Subcutaneous abdominal adipose tissue (tissue), 5 donors: Measurements from ENCODE around the gene PDE4A.

Experiments used
- H3K27ac ChIP-seq: one replicate; pipeline ENCODE4 v1.7.0; 2013; ENCODE audit warnings: low read depth, mild to moderate bottlenecking, inconsistent platforms, low read length, moderate library complexity
- H3K27me3 ChIP-seq, 5 donors: one replicate each; pipeline ENCODE4 v1.7.0; 2013; ENCODE audit warnings: low read length in 5 of 5, inconsistent platforms in 1 of 5; ENCODE audit not compliant: control insufficient read depth in 5 of 5, insufficient read depth in 4 of 5
- H3K36me3 ChIP-seq, 5 donors: one replicate each; pipeline ENCODE4 v1.7.0; 2013; ENCODE audit warnings: low read length in 5 of 5; ENCODE audit not compliant: control insufficient read depth in 5 of 5, insufficient read depth in 5 of 5
- H3K4me1 ChIP-seq, 5 donors: one replicate each; pipeline ENCODE4 v1.7.0; 2013; ENCODE audit warnings: low read length in 5 of 5, mild to moderate bottlenecking in 3 of 5, moderate library complexity in 1 of 5; ENCODE audit not compliant: control insufficient read depth in 5 of 5, insufficient read depth in 5 of 5
- H3K4me3 ChIP-seq, 5 donors: one replicate each; pipeline ENCODE4 v1.7.0; 2013; ENCODE audit warnings: low read length in 5 of 5, low read depth in 1 of 5
- H3K9ac ChIP-seq, 5 donors: one replicate each; pipeline ENCODE4 v1.7.0; 2013; ENCODE audit warnings: low read length in 5 of 5, mild to moderate bottlenecking in 4 of 5, moderate library complexity in 3 of 5
- H3K9me3 ChIP-seq, 5 donors: one replicate each; pipeline ENCODE4 v1.7.0; 2013; ENCODE audit warnings: low read length in 5 of 5; ENCODE audit not compliant: control insufficient read depth in 5 of 5
- donor health status: healthy.
- donor health status: healthy.
- donor health status: healthy.
- donor health status: healthy.
- donor health status: healthy.

The PDE4A gene

DNA sequence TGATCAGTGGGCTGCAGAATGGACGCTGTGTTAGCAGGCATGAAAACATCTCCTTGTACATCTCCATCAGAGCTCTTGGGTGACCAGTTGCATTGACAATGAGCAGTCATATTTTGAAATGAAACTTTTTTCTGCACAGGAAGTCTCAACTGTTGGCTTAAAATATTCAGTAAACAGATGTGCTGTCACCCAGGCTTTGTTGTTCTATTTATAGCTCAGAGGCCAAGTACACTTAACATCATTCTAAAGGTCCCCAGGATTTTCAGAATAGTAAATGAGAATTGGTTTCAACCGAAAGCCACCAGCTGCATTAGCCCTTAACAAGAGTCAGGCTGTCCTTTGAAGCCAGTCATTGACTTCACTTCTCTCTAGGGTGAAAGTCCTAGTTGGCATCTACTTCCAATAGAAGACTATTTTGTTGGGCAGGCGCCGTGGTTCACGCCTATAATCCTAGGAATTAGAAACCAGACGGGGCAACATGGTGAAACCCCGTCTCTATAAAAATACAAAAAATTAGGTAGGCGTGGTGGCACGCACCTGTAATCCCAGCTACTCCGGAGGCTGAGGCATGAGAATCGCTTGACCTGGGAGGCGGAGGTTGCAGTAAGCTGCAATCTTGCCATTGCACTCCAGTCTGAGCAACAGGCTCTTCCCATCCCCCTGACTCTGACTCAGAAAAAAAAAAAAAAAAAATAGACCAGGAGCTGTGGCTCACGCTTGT is 7.9 kb upstream of the PDE4A start:
- Histone ChIP-seq H3K9me3 (no peaks in the 10 kb centered on the region), H3K27ac (no peak overlapping the region), H3K9ac (no peak overlapping the region), H3K4me3 (no peak overlapping the region), H3K4me1 (peaks cover 0 to 29% (median 12%) of the 10 kb centered on the region in 5 donors), H3K27me3 (peaks cover 8 to 16% (median 12%) of the 10 kb centered on the region in 5 donors), H3K36me3 (no peaks in the 10 kb centered on the region)

DNA sequence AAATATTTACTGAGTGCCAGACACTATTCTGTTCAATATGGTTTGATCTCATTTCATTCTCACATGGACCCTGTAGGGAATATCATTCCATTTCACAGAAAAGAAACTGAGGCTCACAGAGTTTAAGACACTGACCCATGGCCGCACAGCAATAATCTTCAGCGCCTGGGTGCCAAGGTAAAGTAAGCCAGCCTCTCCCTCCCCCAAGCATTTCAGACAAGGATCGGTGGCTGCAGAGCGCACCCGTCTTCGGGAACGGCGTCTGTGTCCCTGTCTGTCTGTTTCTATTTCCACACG is 4.3 kb upstream of the PDE4A start:
- Histone ChIP-seq H3K4me3 (peak overlapping the region; percentile 63 to 77 (median 64)), H3K9me3 (no peaks in the 10 kb centered on the region), H3K9ac (peak overlapping the region in 4 of 5 donors; percentile 6 to 77 (median 69)), H3K4me1 (peaks cover 0 to 33% (median 26%) of the 10 kb centered on the region in 5 donors), H3K27me3 (peaks cover 31 to 35% (median 34%) of the 10 kb centered on the region in 5 donors), H3K27ac (no peak overlapping the region), H3K36me3 (no peaks in the 10 kb centered on the region)

DNA sequence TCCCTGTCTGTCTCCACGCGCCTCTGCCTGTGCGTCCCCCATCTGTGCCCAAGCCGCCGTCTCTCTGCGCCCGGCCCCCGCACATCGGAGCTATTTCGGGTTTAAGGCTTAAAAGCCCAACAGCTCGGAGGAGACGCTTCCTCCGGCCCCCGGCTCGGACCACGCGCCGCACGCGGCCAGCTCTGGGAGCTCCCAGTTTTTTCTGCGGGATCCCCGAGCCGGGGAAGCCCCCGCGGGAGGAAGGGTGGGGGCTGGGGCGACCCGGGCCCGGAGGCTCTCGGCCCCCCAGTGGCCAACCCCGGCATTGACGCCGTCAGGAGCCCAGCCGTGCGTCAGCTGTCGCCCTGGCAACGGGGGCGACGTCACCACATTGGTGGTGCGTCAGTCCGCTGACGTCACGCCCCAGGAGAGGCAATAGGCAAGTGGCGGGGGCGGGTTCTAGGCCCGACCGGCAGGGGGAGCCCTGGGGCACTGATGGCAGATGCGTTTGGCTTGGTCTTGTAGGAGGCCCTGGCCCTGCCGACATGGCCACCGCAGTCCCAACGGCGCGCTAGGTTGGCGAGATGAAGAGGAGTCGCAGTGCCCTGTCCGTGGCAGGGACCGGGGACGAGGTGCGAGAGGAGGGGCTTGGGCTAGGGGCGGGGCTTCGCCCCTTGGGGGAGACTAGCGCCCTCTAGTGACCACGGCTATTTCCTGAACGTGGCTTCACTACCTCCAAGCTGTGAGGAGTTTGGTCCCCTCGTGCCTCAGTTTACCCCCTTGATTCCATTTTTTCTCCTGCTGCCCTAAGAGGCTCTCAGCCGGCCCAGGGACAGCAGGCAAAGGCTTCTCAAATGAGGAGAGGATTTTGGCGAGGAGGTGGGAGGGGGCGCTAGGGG is 3.7 kb upstream of the PDE4A start:
- Histone ChIP-seq H3K36me3 (no peaks in the 10 kb centered on the region), H3K4me3 (peak overlapping the region; percentile 63 to 77 (median 64)), H3K27ac (no peak overlapping the region), H3K4me1 (peaks cover 0 to 37% (median 26%) of the 10 kb centered on the region in 5 donors), H3K27me3 (peaks cover 37 to 41% (median 40%) of the 10 kb centered on the region in 5 donors), H3K9ac (peak overlapping the region in 4 of 5 donors; percentile 6 to 77 (median 69)), H3K9me3 (no peaks in the 10 kb centered on the region)

DNA sequence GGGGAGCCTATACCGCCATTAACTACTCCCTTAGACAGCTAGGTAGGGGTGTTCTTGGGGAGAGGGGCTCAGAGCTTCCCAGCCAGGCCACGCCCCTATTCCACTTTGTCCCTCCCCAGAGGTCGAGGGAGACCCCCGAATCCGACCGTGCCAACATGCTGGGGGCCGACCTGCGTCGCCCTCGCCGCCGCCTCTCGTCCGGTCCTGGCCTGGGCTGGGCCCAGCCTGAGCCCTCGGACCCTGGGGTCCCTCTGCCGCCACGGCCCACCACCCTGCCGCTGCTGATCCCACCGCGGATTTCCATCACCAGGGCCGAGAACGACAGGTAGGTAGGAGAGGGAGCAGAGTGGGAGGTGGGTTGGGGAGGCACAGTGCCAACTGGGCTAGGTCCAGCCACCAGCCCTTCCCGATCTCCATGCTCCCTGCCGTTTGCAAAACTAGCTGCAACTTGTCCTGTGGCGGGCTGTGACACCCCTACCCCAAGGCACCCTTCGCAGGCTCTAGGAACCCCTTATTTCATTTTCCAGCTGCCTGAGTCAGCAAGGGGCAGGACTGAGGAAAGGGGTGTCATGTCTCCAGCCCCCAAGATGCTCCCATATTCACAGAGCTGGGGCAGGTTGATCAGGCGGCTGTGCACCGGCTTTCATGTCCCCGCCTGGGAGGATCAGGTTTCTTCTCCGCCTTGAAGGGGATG is 2.6 kb upstream of the PDE4A start:
- H3K4me1 ChIP-seq = peaks cover 0 to 37% (median 23%) of the 10 kb centered on the region in 5 donors
- H3K9ac ChIP-seq = no peak overlapping the region
- peaks cover 45 to 51% (median 48%) of the 10 kb centered on the region in 5 donors for H3K27me3 ChIP-seq
- no peak overlapping the region for H3K4me3 ChIP-seq
- no peaks in the 10 kb centered on the region for H3K36me3 ChIP-seq
- no peaks in the 10 kb centered on the region for H3K9me3 ChIP-seq
- no peak overlapping the region for H3K27ac ChIP-seq

DNA sequence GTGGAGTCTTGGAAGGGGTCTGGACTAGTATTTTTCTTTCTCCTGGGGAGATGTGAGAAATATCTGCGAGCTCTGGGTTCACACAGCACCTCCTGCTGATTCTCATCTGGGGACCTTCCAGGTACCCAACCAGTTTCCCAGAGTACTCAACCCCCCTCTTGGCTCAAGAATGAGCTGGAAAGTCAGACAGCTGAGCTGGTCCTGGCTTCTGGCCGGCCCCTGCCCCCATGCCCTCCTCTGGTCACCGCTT is 2.2 kb upstream of the PDE4A start:
- H3K36me3 ChIP-seq = no peaks in the 10 kb centered on the region
- H3K4me1 ChIP-seq = peaks cover 0 to 37% (median 23%) of the 10 kb centered on the region in 5 donors
- H3K4me3 ChIP-seq = no peak overlapping the region
- no peaks in the 10 kb centered on the region for H3K9me3 ChIP-seq
- H3K27me3 ChIP-seq = peaks cover 45 to 53% (median 48%) of the 10 kb centered on the region in 5 donors
- no peak overlapping the region for H3K9ac ChIP-seq
- H3K27ac ChIP-seq = no peak overlapping the region

DNA sequence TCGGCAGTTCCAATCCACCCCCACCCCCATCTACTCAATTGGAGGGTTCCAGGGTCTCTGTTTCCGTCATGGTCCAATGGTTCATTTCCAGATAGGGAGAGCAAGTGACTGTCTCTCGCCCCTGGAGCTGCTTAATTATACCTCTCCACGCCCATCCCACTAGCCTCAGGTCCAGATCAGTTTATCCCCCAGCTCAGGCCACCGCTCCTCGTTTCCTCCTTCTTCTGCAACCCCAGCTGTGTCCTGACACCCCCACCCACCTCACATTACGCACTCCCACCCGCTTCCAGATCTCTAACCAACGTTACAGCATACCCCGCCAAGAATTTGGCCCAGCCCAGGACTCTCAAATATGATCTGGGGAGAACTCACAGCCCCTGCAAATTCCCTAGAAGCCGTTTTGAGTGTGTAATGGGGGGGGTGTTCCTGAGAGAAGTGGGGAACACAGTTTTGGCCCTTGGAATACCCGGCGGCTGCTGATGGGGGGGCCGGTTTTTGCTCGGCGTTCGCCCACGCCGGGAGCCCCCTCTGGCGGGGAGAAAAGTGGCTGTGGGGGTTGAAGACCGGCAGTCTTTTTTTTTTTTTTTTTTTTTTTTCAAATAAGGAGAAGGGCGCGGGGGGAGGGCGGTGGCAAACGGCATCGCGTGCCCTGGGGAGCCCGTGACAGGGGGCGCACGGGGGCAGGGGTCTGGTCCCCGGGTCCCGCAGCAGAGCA is 1.7 kb upstream of the PDE4A start:
- peaks cover 0 to 40% (median 24%) of the 10 kb centered on the region in 5 donors for H3K4me1 ChIP-seq
- no peak overlapping the region for H3K9ac ChIP-seq
- peaks cover 45 to 56% (median 49%) of the 10 kb centered on the region in 5 donors for H3K27me3 ChIP-seq

DNA sequence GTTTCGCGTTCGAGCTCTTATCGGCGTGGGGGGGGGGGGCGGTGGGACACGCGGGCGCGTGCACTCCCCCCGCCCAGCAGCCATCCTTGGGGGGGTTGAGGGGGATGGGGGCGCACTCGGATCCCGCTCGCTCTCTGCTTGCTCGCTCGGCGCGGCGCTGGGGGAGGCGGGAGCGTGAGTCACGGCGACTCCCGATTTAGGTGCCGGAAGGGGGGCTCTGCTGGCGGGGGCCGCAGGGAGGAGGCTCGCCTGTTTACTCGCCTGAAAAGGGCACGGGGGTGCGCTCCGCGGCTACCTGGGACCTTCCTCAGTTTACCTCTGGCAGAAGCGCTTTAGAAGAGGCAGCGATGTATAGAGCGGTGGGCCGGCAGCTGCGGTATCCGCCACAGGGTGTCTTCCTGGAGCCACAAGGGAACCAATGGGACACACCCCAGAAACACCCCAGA is 1.1 kb upstream of the PDE4A start:
- H3K9me3 ChIP-seq = no peaks in the 10 kb centered on the region
- H3K4me1 ChIP-seq = peaks cover 0 to 46% (median 30%) of the 10 kb centered on the region in 5 donors
- H3K4me3 ChIP-seq = peak overlapping the region in 1 of 5 donors; percentile 38
- no peaks in the 10 kb centered on the region for H3K36me3 ChIP-seq
- no peak overlapping the region for H3K9ac ChIP-seq
- H3K27me3 ChIP-seq = peaks cover 49 to 60% (median 54%) of the 10 kb centered on the region in 5 donors
- H3K27ac ChIP-seq = no peak overlapping the region

More for the DNA sequence above, 1.7 kb upstream of the PDE4A start:
- Histone ChIP-seq H3K4me3 (no peak overlapping the region), H3K27ac (no peak overlapping the region), H3K36me3 (no peaks in the 10 kb centered on the region), H3K9me3 (no peaks in the 10 kb centered on the region)

DNA sequence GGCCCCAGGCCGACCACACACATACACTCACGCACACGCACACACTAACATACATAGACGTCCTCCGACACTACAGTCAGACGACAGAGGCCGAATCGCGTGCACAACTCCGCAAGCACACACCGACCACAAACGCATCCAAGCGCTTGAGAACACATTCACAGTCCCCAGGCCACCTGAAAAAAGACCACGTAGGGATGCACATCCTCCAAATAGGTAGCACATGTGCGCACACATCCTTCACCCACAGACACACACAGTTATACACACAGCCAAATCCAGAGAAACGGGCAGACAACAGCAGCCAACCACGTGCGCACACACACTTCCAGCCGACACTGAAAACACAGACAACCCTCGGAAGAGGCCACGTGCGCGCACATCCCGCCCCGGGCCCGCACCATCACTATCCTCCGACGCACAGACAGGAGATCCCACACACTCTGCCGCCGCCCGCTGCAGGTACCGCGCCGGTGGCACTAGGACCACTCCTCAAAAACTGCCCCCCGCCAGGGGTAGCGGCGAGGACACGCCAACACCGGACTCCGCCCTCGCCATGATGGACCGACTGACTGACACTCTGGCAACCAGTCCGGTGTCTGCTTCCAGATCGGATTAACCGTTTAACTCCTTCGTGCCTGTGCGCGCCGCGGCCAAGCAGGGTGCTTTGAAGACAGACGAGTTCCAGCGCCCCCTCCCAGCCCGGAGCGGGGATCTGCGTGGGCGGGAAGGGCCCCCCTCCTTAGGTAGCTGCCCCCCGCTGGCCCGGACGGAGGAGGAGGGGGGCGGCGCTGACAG is 493 bp upstream of the PDE4A start:
- H3K4me3 ChIP-seq = peak overlapping the region in 3 of 5 donors; percentile 12 to 38 (median 17)
- H3K9me3 ChIP-seq = no peaks in the 10 kb centered on the region
- H3K9ac ChIP-seq = no peak overlapping the region
- H3K27ac ChIP-seq = no peak overlapping the region
- H3K36me3 ChIP-seq = no peaks in the 10 kb centered on the region
- H3K4me1 ChIP-seq = peaks cover 0 to 52% (median 36%) of the 10 kb centered on the region in 5 donors
- peaks cover 49 to 60% (median 54%) of the 10 kb centered on the region in 5 donors for H3K27me3 ChIP-seq
